GM21737 (cell line): ENCODE data around the gene GNAZ.
"Not testable (repeated sequence)": the region's sequence is repeated elsewhere in the genome, so short reads cannot be mapped to it uniquely, and the experiment has no call there.

Experiments
- ATAC-seq: cut with Tn5 transposase; IDR thresholded peaks from one replicate; pipeline ENCODE4 v1.9.1; 2021; ENCODE audit warnings: mild to moderate bottlenecking, moderate library complexity; ENCODE audit not compliant: unreplicated experiment

The GNAZ gene

DNA sequence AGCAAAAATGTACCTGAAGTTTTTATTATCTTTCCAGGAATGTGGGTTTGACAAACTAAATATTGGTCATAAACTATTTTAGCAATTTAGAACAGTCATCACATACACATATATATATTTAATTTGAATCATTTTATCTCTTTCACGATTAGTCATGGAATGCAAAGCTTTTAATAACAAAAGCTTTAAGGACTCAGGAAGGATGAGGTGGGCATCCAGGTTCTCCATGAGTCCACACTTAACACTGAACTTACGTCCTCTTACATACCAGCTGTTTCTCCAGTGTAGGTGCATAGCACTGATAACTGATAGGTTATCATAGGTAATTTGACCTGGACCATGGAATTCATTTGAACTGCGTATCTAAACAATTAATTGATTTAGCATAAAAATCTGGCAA lies 28.1 kb upstream of the GNAZ start:
- ATAC-seq: no peak

DNA sequence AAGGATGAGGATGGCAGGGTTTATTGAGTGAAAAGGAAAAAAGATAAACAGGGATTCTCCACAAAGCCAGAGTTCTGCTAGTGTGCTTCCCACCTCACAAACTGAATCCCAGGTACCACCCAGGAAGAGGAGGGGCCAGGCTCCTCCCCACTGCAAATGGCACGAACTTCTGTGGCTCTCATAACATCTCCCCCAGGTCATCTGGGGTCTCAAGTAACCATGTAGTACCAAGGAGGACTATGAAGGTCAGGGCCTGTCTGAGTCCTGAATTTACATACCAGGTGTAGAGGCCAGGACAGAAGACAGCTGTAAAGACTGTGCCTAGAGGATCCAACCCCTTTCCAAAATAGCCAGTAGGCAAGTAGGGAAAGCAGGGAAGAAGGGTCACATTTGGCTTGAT lies 25.7 kb upstream of the GNAZ start:
- no peak for ATAC-seq

DNA sequence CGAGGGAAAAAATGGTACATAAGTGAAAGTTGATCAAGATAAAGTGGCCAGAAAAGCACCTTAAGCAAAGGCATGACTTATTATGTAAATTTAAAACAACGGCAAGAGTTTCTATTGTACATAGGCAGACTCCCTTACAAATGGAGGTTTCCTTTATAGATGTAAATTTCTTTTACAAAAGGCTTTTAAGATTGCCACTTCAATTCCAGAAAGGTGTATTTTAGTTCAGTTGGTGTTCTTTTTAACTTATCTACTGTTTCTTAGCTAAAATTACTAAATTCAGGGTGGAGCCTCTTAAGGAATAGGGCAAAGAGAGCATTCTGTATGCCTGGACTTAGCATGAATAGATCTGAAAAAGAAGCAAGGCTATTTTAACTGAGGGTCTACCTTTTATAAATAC lies 24.9 kb upstream of the GNAZ start:
- no peak for ATAC-seq

DNA sequence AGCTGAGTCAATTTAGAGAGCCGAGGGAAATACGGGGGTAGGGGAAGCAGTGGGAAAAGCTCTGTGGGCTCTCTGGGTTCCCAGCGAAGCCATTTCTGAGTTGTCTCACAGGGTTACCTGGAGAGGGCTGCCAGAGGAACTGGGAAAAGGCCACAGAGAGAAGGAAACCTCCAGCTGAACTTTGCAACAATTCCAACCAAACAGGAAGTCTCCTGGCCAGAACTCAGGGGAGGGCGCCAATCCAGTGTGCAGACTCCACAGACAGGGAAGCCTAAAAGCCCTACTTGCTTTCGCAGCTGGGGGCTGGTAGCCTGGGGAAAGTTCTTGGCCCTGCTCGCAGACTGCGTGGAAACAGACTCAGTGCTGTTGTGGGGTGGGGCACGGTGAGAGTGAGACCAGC lies 23.1 kb upstream of the GNAZ start:
- ATAC-seq: no peak

DNA sequence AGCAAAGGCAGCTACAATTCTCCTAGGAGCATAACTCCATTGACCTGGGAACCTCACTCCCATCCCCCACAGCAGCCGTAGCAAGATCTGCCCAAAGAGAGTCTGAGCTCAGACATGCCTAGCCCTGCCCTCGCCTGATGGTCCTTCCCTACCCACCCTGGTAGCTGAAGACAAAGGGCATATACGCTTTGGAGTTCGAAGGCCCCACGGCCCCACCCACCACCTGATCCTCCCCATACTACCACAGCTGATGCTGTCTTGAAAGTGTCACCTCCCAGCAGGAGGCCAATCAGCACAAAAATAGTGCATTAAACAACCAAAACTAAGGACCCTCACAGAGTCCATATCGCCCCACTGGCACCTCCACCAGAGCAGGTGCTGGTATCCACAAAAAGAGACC lies 22.6 kb upstream of the GNAZ start:
- ATAC-seq: no peak

DNA sequence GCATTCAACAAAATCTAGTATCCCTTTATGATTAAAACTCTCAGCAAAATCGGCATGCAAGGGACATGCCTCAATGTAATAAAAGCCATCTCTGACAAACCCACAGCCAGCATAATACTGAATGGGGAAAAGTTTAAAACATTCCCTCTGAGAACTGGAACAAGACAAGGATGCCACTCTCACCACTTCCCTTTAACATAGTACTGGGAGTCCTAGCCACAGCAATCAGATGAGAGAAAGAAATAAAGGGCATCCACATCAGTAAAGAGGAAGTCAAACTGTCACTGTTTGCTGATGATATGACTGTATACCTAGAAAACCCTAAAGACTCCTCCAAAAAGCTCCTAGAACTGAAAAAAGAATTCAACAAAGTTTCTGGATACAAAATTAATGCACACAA lies 19.8 kb upstream of the GNAZ start:
- not testable (repeated sequence) for ATAC-seq

DNA sequence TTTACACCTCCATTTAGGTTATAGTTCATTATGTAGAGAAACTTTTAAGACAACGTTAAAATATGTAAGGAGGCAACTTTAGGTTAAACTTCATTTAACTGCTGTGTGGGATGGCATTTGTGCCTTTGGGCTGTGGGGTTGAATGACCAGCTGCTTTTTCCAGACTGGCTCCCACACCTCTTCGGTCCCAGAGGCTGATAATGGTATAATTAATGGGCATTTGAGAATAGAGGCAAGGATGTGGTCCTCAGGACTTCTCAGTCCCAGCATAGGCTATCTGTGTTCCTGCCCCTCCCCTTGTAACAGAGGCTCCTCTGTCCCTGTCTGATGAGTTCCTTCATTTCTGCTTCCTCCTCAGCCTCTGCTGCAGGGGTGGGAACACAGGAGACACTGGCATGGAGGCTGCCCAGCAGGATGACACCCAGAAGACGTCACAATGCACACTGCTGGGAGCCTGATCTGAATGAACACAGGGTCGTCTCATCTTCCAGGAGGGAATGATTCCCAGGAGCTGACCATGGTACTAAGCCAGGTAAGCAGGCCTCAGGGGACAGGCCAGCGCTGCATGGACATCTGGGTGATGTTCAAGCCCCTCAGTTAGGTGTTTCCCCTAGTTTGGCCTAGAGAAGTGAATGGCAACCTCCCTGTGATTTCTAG lies 17.1 kb upstream of the GNAZ start:
- ATAC-seq: no peak

DNA sequence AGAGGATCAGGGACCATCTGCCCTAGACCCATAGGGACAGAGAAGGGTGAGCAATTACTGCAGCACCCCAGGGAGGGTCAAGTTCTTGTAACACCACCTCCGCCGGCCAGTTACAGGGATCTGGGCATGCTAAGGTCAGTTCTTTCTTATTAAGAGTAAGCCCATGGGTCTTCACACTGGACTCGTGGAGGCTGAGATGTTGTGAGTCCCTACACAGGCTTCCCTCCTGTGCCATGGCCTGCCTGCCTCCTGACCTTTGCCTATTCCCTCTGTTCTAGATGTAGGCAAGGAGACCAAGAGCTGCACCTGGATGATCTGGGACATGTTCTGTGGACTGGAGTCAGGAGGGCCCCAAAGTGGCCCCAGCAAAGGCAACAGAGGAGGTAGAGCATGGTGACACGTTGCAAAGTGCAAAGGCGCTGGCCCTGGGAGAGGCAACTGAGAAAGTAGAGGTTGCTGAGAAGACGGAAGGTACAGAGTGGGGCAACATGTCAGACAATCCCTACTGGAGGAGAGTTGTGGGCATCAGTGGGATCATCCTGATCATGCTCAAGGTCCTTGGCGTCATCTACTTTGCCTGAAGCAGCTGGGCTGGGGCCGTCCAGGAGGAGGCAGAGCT lies 16.3 kb upstream of the GNAZ start:
- ATAC-seq: no peak

DNA sequence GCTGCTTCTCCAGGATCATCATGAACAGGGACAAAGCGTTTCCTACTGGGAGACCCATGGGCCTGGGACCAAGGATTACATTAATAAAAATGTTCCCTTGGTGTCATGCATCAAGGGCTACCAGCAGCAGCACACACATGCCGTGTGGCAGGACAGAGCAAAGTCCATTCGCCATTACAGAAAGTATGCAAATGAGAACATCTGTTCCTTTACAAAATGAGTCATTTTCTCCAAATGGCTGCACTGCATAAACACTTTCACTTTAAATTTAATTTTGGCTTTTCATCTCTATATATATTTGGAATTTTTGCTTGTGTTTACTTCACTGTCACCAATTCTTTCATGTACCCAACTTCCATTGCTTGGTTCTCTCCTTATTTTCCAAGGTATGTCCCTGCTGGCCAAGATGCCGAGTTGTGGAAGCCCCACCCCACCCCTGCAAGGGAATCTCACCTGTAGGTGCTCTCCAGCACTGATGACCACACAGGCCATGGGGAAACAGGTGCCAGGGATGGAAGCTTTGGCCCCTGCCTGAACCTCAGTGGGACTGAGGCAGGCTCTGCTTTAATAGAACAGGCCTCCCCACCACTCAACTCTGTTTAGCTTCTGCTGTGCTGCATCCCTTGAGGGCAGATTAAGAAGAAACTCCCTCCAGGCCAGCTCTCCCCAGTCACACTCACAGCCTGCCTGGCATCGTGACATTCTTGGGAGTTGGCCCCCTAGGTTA lies 15.6 kb upstream of the GNAZ start:
- ATAC-seq: no peak

DNA sequence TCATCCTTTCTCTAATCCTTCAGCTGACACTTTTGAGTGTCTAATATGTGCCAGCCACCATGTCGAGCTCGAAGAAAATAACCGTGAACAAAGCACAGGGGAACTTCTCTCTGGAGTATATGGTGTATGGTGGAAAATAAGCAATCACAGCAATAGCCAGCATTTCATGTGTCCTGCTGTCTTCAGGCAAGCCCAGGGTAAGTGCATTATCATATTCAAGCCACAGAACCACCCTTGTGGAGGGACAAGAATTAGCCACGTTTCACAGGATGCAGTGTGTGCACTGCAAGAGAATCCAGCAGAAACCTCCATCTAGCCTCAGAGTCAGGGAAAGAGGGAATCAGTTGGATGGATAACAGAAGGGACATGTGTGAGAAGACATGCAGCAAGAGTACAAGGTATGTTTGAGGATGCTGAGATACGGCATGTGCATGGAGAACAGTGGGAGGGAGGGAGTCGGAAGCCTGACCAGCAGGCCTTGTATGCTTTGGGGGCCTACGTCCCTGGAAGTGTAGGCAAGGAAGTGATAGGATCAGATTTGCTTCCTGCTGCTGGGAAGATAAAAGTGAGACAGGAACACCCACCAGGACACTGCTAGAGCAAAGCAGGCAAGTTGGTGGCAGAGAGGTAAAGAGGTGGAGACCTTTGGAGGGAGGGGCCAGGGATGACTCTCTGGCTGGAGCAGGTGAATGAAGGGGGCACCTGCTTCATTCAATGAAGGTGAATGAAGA lies 14.7 kb upstream of the GNAZ start:
- no peak for ATAC-seq

DNA sequence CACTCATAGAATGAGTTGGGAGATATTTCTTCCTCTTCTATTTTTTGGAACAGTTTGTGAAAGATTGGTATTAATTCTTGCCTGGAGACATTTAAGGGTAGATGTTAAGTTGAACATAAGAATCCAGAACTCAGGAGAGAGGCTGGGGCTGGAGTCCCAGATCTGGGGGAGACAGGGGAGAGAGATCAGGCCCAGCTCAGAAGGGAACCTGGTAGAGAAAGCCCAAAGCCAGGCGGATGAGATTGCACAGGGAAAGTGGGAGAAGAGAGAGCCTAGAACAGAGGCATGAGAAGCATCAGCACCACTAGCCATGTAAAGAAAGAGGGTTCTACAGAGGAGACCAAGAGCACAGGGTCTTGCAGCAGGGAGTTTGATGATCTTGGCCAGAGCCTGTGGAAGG lies 13.0 kb upstream of the GNAZ start:
- ATAC-seq: no peak

DNA sequence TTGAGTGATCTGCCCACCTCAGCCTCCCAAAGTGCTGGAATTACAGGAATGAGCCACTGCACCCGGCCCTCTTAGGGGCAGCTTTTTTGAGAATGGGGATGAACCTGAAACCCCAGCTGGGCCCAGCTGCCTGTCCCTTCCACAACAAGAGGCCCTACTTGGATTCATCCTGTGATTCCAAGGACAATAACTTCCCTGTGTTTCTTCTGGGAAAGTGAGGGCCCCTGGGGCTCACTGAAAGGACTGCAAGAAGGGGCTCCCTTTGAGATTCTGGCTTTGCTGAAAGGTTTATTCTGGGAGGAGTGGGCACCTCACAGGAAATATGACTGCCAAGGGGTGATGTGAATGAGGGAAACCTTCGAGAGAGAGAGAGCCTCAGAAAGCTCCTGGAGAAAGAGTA lies 12.3 kb upstream of the GNAZ start:
- no peak for ATAC-seq

DNA sequence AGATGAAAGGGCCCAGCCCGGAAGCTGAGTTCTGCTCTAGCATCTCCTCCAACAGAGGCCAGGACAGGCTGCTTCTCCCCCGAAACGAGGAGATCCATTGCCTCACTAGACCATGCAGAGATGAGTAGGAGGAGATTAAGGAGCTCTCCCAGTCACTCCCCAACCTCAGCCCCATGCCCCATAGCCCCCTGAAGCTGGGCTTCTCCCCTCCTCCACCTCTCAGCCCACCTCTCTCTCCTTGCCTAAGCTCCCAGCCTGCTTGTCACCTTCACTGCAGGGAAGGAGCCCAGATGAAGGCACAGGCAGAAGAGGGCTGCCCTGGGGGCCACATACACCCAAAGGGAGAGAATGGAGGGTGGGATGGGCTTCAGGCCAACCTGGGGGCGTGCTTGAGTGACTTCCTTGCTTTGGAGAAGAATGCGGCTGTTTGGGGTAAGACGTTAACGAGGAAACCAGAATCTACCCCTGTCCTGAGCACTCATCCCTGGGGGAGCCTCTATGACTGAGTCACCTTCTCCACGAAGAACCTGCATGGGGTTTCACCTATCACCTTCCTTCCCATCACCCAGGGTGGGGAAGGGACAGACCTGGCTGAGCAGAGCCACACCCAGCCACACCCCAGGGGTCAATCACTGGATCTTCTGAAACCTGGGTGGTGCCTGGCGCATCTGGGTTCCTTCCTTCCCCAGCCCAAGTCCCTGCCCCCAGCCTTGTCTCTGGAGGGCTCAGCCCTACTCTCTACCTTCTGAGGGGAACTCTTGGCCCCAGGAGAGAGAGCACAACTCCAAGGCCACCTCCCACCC lies 11.6 kb upstream of the GNAZ start:
- ATAC-seq: no peak

DNA sequence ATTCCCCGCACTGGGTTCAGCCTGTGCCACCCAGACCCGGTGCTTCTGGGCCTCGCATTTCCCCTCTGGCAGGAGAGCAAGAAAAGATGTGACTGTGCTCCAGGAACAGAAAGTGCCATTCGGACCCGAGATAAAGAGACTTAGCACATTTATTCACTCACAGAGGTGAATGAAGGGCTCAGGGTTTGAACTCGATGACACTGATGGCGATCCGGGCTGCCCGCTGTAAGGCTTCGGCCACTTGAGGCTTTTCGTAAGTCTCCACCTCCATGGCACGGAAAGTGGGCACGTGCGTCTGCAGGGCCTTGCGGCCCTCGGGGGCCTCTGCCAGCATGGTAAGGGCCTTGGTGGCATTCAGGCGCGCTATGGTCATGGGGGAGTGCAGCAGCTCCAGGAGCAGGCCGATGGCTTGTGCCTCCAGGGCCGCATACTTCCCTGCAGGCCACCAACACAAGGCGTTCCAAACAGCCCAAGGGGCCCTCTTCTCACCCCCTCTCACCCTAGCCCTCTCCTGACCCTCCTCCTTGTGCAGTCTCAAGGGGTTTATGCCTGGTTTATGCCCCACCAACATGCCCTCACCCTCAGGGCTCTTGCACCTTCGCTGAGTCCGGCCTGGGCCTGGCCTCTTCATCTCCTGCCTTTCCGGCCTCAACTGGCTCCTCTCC lies 10.9 kb upstream of the GNAZ start:
- ATAC-seq: no peak

DNA sequence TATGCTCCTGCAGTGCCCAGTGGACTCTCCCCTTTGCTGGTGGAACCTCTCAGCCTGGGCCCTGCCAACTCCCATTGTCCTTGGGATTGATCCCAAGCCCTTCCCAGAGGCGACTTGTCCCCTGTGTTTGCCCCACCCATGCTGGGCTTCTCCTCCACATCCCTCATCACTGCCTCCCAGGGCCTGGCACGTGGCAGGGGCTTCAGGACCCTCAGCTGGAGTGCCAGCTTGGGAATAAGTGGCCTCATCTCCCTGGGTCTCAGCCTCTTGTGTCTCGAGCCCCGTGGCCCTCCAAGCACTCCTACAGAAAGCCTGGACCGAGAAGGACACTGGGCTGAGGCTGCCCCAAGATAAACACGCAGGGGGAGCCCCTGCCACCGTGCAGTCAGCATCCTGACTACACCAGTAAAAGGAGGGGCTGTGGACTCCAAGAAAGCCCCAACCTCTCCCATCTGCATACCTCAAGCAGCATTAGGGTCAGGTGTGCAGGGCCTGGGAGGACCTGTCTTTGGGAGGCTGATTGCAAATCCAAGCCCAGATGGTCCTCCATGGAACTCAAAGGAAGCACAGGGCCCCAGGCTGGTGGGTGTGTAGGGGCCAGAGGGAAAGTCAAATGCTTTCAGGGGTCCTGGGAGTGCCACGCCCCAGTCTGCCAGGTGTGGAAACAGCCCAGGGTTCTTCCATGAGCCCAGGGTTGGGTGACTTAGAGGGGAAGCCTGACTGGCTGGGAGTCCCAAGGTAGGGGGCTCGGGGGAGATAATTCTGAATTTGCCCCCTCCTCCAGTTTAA lies 9.5 kb upstream of the GNAZ start:
- ATAC-seq: no peak

DNA sequence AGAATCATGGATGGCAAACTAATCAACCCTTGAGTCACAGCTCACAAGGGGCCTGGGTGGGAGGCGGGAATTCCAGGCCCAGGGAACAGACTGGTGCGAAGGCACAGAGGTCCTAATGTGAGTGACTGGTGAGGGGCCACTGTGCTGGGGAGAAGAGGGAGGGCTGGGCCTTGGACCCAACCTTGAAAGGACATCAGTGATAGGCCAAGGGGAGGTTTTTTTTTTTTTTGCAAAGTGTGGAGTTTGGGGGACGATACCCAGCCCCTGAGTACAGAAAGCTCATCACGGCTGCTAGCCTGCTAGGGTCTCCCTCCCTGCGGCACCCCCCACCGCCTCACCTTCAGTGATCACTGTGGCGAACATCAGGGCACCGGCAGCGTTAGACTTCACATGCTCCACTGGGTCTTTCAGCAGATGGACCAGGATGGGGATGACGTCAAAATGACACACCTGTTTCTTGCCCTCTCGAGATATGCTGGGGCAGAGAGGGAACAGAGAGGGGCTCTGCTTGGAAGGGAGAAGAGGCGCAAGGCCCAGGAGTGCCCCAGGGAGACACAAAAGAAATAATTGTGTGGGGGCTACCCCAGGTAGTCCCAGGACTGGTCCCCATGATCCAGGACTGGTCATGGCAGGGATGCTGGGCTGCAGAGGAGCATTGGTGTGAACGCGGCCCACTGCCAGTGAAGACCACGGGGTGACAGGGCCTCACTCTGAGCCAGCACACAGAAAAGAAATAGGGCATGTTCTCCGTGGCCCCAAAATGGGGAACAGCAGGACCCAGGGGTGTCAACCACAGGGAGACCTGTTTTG lies 8.6 kb upstream of the GNAZ start:
- no peak for ATAC-seq

DNA sequence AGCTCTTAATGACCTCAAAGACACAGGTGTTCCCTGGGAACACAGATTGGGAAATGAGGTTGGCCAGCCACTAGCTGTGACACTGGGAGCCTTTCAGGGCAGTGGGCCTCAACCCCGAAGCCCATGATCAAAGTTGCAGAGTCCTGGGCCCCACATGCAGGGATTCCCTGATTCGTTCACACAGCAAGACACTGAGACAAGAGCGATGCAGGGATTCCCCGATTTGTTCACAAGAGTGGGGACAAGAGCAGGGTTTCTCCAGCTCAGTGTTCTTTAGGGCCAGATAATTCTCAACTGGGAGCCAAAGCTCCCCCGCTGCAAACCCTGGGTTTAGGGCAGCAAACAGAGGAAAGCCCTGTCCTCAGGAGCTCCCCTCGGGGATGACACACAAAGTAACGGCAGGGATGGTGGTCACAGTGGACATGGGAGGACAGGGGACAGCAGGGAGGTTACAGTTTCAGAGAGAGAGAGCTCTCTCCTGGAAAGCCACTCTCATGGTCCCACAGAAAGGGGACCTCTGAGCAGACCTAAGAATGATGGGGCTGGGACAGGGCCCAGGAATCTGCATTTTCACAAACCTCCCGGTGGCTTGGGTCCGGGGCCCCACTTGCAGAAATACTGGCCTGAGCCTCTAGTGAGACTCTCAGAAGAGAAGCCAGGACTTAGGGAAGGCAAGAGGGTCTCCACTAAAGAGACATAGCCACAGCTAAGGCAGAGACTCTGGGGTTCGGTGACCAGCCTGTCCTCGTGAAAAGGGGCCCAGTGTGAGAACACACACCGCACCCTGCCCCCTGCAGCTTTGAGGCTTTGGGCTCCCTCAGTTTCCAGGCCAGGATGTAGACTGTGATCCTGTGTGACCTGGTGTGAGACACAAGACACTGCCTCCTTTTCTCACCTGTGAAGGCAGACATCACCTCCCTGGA lies 7.4 kb upstream of the GNAZ start:
- no peak for ATAC-seq
